Spleen (tissue), 11 donors: ENCODE results near the gene SNX8. TPM values are rescaled to one million over a fixed set of nuclear protein-coding genes. Genes with fewer than 3 reads are reported as not detected.

Experiments used
- DNase-seq: peaks from one replicate; pipeline ENCODE4 v3.0.0-alpha.2; 2020
- H3K27ac ChIP-seq, 8 donors: fragments of 200-600 bp; sonication (generic) in 7 of 8; 1 replicate in 4 of 8; 2 replicates in 4 of 8; pipeline versions ENCODE4 v1.5.0 to v1.8.0; 2016 to 2021; ENCODE audit warnings: inconsistent platforms in 4 of 8, mild to moderate bottlenecking in 4 of 8, moderate library complexity in 1 of 8
- H3K27me3 ChIP-seq, 7 donors: fragments of 200-600 bp; sonication (generic) in 6 of 7; replicated peaks in 1 of 7; 1 replicate in 4 of 7; 2 replicates in 3 of 7; pipeline versions ENCODE4 v1.5.0 to v1.8.0; 2016 to 2021; ENCODE audit warnings: inconsistent platforms in 3 of 7, mild to moderate bottlenecking in 1 of 7
- H3K36me3 ChIP-seq, 6 donors: fragments of 200-600 bp; sonication (generic) in 5 of 6; 1 replicate in 4 of 6; 2 replicates in 2 of 6; pipeline versions ENCODE4 v1.5.0 to v1.8.0; 2016 to 2021; ENCODE audit warnings: inconsistent platforms in 2 of 6
- H3K4me1 ChIP-seq, 6 donors: fragments of 200-600 bp; sonication (generic) in 5 of 6; 1 replicate in 3 of 6; 2 replicates in 3 of 6; pipeline versions ENCODE4 v1.5.0 to v1.8.0; 2016 to 2021; ENCODE audit warnings: inconsistent platforms in 3 of 6
- H3K4me3 ChIP-seq, 8 donors: fragments of 200-600 bp; sonication (generic) in 7 of 8; 1 replicate in 4 of 8; 2 replicates in 4 of 8; pipeline versions ENCODE4 v1.5.0 to v1.8.0; 2016 to 2021; ENCODE audit warnings: inconsistent platforms in 4 of 8, mild to moderate bottlenecking in 4 of 8, moderate library complexity in 2 of 8
- H3K9me3 ChIP-seq, 8 donors: fragments of 200-600 bp; sonication (generic) in 7 of 8; 1 replicate in 4 of 8; 2 replicates in 4 of 8; pipeline versions ENCODE4 v1.5.0 to v1.8.0; 2016 to 2021; ENCODE audit warnings: inconsistent platforms in 4 of 8
- POLR2A ChIP-seq, 3 donors: fragments of 450-650 bp; IDR thresholded peaks; one replicate each; pipeline ENCODE4 v1.5.1; 2017; ENCODE audit warnings: antibody characterized with exemption in 3 of 3, mild to moderate bottlenecking in 1 of 3
- POLR2AphosphoS5 ChIP-seq, 3 donors: sonication (generic); formaldehyde crosslinking; IDR thresholded peaks; one replicate each; pipeline ENCODE4 v1.5.1; 2017; ENCODE audit warnings: antibody characterized with exemption in 3 of 3
- WGBS, 5 donors: extraction: QIAGEN DNeasy Blood & Tissue Kit in 3 of 5; methylation state at CpG; one replicate each; pipeline versions ENCODE4 v1.1.5 to v1.1.7; 2013 to 2018; 5-methylcytosine and 5-hydroxymethylcytosine counted together
- intact Hi-C: fragments of 100-400 bp; cut with DNase I; formaldehyde crosslinking; loops from one replicate; pipeline ENCODE4 v1.15.0; 2023; ENCODE audit warnings: low total_unique reads
- polyA plus RNA-seq, 3 donors: library from polyadenylated mRNA; stranded (reverse); fragments of 200-250 nt; gene quantifications; one replicate each; pipeline ENCODE4 v1.2.1, GENCODE V29; 2013
- total RNA-seq, 7 donors: library from RNA; depleted of rRNA in 3 of 7; stranded (reverse); fragments of >200 nt in 3 of 7; fragmentation: NEBNext Ultra II Directional in 4 of 7; extraction: Animal tissue kit (Norgen Biotek cat#: 25700) in 4 of 7; gene quantifications; one replicate each; pipeline versions ENCODE4 v1.1.0 to v1.2.1, GENCODE V29; 2016 to 2021
- TF ChIP-seq, protein P1 (sequence below), 11 experiments: fragments of 200-600 bp in 7 of 11; fragments of 450-650 bp in 4 of 11; sonication (generic) in 4 of 11; IDR thresholded peaks in 8 of 11; conservative IDR thresholded peaks in 3 of 11; 1 replicate in 7 of 11; 2 replicates in 4 of 11; pipeline versions ENCODE4 v1.4.0 to v1.8.0; 2016 to 2021; ENCODE audit warnings: antibody characterized with exemption in 11 of 11, inconsistent platforms in 4 of 11, mild to moderate bottlenecking in 1 of 11
- donor health status: healthy with polysubstance abuse.
- donor health status: DM: no; HTN: no; CAD: no; lungs with moderate emphysema.
- donor health status: DM: no; HTN: no; CAD: no.
- donor health status: Bipolar disorder and iron deficiency.
- donor health status: healthy.
- donor health status: DM: no; HTN: no; CAD: no.
- donor health status: DM: yes; HTN: yes; CAD: no.

Gene SNX8
- total and polyA plus RNA-seq, 10 donors: 48.8 to 196 (median 86.8) TPM

DNA sequence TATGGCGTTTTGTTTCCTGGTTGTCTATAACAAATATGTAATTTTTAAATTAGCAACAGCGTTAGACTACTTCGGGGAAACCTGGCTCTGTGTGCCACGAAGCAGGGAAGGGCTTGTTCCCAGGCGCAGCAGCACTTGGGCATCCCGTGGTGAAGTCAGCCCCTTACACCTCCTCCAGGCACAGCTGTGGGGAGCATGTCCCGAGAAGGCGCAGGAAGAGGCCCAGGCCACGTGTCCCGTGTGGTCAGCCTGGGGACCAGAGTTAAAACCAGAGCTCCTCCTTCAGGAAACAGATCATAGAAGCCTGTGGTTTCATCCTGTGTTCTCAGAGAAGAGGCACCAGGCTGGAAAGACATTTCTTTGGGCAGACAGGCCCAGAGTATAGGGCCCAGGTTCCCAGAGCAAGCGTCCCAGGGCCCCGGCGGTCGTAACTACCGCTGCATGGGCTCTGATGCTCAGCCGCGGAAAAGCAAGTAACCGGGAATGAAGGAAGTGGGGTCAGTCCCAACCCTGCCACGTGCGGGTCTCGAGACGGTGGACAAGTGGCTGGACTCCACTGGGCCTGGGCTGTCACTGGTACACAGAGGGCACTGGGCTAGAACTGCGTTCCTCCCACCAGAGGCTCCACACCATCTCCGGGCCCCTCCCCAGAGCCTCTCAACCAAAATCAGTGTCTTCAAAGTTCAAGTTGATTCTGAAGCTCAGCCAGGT lies 65.1 kb downstream of the SNX8 start:
- intact Hi-C loops: loop anchor here (5.0 kb wide), 1 partner anchor 63 kb away; the partner anchor contains the start of gene SNX8

GRCh38 chr7:2247141-2247995 lies 66.9 kb downstream of the SNX8 start:
- WGBS, 5 donors: 71 to 80% (median 75%) methylated on average over 33 to 36 of the region's 36 CpGs
- Histone ChIP-seq H3K27me3 (no peaks in the 10 kb centered on the region), H3K36me3 (peaks cover 0 to 26% (median 9%) of the 10 kb centered on the region in 6 donors), H3K4me1 (peaks cover 21 to 83% (median 54%) of the 10 kb centered on the region in 6 donors), H3K4me3 (peak overlapping the region in 2 of 8 donors; percentile 10 to 39), H3K27ac (peak overlapping the region in 7 of 8 donors; percentile 5 to 55 (median 32)), H3K9me3 (no peaks in the 10 kb centered on the region)
- DNase-seq: no peak
- TF ChIP-seq POLR2AphosphoS5 (IDR thresholded peaks at IDR 0.05) (peak in 2 of 3 donors; percentile 58 to 73), POLR2A (IDR thresholded peaks at IDR 0.05) (no peak)
- TF ChIP-seq, protein P1, sequence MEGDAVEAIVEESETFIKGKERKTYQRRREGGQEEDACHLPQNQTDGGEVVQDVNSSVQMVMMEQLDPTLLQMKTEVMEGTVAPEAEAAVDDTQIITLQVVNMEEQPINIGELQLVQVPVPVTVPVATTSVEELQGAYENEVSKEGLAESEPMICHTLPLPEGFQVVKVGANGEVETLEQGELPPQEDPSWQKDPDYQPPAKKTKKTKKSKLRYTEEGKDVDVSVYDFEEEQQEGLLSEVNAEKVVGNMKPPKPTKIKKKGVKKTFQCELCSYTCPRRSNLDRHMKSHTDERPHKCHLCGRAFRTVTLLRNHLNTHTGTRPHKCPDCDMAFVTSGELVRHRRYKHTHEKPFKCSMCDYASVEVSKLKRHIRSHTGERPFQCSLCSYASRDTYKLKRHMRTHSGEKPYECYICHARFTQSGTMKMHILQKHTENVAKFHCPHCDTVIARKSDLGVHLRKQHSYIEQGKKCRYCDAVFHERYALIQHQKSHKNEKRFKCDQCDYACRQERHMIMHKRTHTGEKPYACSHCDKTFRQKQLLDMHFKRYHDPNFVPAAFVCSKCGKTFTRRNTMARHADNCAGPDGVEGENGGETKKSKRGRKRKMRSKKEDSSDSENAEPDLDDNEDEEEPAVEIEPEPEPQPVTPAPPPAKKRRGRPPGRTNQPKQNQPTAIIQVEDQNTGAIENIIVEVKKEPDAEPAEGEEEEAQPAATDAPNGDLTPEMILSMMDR (IDR thresholded peaks at IDR 0.05 in 8 of 11, conservative IDR thresholded peaks at IDR 0.05 in 3 of 11): peak; percentile 27 to 81 (median 68)
- intact Hi-C loops: loop anchor here (5.0 kb wide), 1 partner anchor 65 kb away; the partner anchor contains the start of gene SNX8

More for the DNA sequence above, 65.1 kb downstream of the SNX8 start:
- WGBS, 5 donors: 10 to 25% (median 16%) methylated on average over 13 to 24 of the region's 24 CpGs
- DNase-seq: peak; percentile 83
- TF ChIP-seq POLR2A (IDR thresholded peaks at IDR 0.05) (no peak), POLR2AphosphoS5 (IDR thresholded peaks at IDR 0.05) (peak; percentile 46 to 72 (median 54))
- peaks cover 16 to 80% (median 47%) of the 10 kb centered on the region in 6 donors for H3K4me1 ChIP-seq
- no peaks in the 10 kb centered on the region for H3K27me3 ChIP-seq
- peak overlapping the region; percentile 25 to 69 (median 67) for H3K27ac ChIP-seq
- H3K4me3 ChIP-seq: no peak overlapping the region
- no peaks in the 10 kb centered on the region for H3K9me3 ChIP-seq
- H3K36me3 ChIP-seq: peaks cover 0 to 37% (median 17%) of the 10 kb centered on the region in 6 donors

- DNase-seq: no peak
- peak; percentile 27 to 65 (median 47) for TF ChIP-seq POLR2AphosphoS5 (IDR thresholded peaks at IDR 0.05)
- no peak for TF ChIP-seq POLR2A (IDR thresholded peaks at IDR 0.05)
- 20 to 45% (median 29%) methylated on average over 21 to 22 of the region's 22 CpGs for WGBS, 5 donors
- Histone ChIP-seq H3K27me3 (no peaks in the 10 kb centered on the region), H3K4me1 (peaks cover 23 to 90% (median 59%) of the 10 kb centered on the region in 6 donors), H3K27ac (no peak overlapping the region), H3K36me3 (peaks cover 0 to 14% (median 4%) of the 10 kb centered on the region in 6 donors), H3K4me3 (no peak overlapping the region), H3K9me3 (no peaks in the 10 kb centered on the region)
- intact Hi-C loops: loop anchor here (5.0 kb wide), 1 partner anchor 66 kb away; the partner anchor contains the start of gene SNX8
Observed at GRCh38 chr7:2245883-2246675, 68.2 kb downstream of the SNX8 start.

DNA sequence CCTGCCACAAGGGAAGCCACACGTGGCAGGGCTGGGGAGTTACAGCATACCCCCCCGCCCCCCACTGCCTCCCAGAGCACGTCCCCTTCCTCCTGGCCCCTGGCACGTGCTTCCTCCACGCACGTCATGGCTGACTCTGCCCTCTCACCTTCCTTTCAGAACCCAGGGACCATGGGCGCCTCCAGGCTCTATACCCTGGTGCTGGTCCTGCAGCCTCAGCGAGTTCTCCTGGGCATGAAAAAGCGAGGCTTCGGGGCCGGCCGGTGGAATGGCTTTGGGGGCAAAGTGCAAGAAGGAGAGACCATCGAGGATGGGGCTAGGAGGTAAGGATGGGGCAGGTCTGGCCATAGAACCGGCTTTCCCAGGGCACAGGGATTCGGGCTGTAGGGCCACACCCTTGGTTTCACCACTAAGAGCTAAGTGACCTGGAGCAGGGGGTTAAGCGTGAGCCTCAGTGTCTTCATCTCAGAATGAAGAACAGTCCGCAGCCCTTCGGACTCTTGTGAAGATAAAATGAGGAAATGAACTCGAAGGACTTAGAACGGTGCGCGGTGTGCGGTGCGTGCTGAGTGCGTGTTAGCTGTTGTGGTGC lies 69.7 kb downstream of the SNX8 start:
- TF ChIP-seq POLR2A (IDR thresholded peaks at IDR 0.05) (no peak), POLR2AphosphoS5 (IDR thresholded peaks at IDR 0.05) (peak in 1 of 3 donors; percentile 38)
- intact Hi-C loops: loop anchor here (5.0 kb wide), 1 partner anchor 108 kb away; the partner anchor contains the start of gene EIF3B
- no peak overlapping the region for H3K27ac ChIP-seq
- no peak overlapping the region for H3K4me3 ChIP-seq
- 69 to 78% (median 75%) methylated on average over 25 of the region's 25 CpGs for WGBS, 5 donors
- H3K27me3 ChIP-seq: no peaks in the 10 kb centered on the region
- peaks cover 29 to 98% (median 68%) of the 10 kb centered on the region in 6 donors for H3K4me1 ChIP-seq
- no peak for DNase-seq
- no peaks in the 10 kb centered on the region for H3K9me3 ChIP-seq
- H3K36me3 ChIP-seq: peaks cover 0 to 7% (median under 1%) of the 10 kb centered on the region in 6 donors
